Measurements from ENCODE around the gene KANTR. TPM values are rescaled to one million over a fixed set of nuclear protein-coding genes. Genes with fewer than 3 reads are reported as not detected.

The KANTR gene
- total RNA-seq, 2 experiments from 2014 or later = 26.2 to 28.3 TPM

- Histone ChIP-seq H2AFZ (ENCODE audit: low read length) (no peak overlapping the region), H3K27ac (ENCODE audit: low read depth, low read length, poor library complexity, severe bottlenecking) (no peak overlapping the region), H3K4me3 (ENCODE audit: low read depth, low read length, poor library complexity, severe bottlenecking) (no peak overlapping the region), H3K9me2 (ENCODE audit: insufficient read depth, low read length) (no peaks in the 10 kb centered on the region), H3K9me3 (ENCODE audit: low read length) (no peaks in the 10 kb centered on the region), H3K79me2 (ENCODE audit: insufficient read depth, low read depth, low read length) (peaks cover 11% of the 10 kb centered on the region; the same call in 1 of the 2 replicates), H3K4me2 (ENCODE audit: low read length) (no peak overlapping the region), H3K36me3 (ENCODE audit: insufficient read depth, low read length) (peaks cover 28% of the 10 kb centered on the region), H4K20me1 (ENCODE audit: insufficient read depth, low read length) (peaks cover 5% of the 10 kb centered on the region; the same call in 1 of the 2 replicates), H3K4me1 (ENCODE audit: insufficient read depth, low read length, poor library complexity, severe bottlenecking) (peaks cover 14% of the 10 kb centered on the region)
- TF ChIP-seq EZH2phosphoT487 (IDR thresholded peaks at IDR 0.05; ENCODE audit: borderline replicate concordance, low read depth, low read length) = no peak
- TF ChIP-seq, protein P1, sequence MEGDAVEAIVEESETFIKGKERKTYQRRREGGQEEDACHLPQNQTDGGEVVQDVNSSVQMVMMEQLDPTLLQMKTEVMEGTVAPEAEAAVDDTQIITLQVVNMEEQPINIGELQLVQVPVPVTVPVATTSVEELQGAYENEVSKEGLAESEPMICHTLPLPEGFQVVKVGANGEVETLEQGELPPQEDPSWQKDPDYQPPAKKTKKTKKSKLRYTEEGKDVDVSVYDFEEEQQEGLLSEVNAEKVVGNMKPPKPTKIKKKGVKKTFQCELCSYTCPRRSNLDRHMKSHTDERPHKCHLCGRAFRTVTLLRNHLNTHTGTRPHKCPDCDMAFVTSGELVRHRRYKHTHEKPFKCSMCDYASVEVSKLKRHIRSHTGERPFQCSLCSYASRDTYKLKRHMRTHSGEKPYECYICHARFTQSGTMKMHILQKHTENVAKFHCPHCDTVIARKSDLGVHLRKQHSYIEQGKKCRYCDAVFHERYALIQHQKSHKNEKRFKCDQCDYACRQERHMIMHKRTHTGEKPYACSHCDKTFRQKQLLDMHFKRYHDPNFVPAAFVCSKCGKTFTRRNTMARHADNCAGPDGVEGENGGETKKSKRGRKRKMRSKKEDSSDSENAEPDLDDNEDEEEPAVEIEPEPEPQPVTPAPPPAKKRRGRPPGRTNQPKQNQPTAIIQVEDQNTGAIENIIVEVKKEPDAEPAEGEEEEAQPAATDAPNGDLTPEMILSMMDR (conservative IDR thresholded peaks at IDR 0.05; ENCODE audit: low read length) = no peak
- no TSS peak for BruUV-seq (replicated peaks)
- ChIA-PET CTCF (ENCODE audit: unreplicated experiment) (no interaction called here), POLR2A (no interaction called here)
- intact Hi-C loops (cut with micrococcal nuclease; ENCODE audit: unreplicated experiment) = no loop called here
- no peak for DNase-seq (ENCODE audit: low spot score)
Observed at GRCh38 chrX:53084043-53084570, 9.8 kb upstream of the KANTR start.

DNA sequence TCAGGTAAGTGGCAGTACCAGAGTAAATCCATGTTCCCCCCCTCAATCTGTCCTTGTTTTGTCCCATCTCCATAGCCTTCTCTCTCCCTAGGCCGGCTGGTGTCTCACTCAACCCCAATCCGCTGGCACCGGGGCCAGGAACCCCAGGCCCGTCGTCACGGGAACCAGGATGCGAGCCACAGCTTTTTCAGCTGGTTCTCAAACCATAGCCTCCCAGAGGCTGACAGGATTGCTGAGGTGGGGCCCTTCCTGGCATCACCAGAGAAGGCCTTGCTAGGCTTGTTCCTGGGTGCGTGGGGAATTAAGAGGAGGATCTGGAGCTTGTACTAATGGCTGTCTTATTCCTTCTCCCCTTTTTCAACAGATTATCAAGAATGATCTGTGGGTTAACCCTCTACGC is 9.1 kb upstream of the KANTR start:
- no peak overlapping the region for H3K4me2 ChIP-seq (ENCODE audit: low read length)
- no peak overlapping the region for H2AFZ ChIP-seq (ENCODE audit: low read length)
- H3K27ac ChIP-seq (ENCODE audit: low read depth, low read length, poor library complexity, severe bottlenecking) = no peak overlapping the region
- H3K36me3 ChIP-seq (ENCODE audit: insufficient read depth, low read length) = peaks cover 28% of the 10 kb centered on the region
- TF ChIP-seq EZH2phosphoT487 (IDR thresholded peaks at IDR 0.05; ENCODE audit: borderline replicate concordance, low read depth, low read length) = no peak
- TF ChIP-seq, protein P1 (conservative IDR thresholded peaks at IDR 0.05; ENCODE audit: low read length) = no peak
- H3K79me2 ChIP-seq (ENCODE audit: insufficient read depth, low read depth, low read length) = peaks cover 11% of the 10 kb centered on the region; the same call in 1 of the 2 replicates
- H3K4me3 ChIP-seq (ENCODE audit: low read depth, low read length, poor library complexity, severe bottlenecking) = no peak overlapping the region
- ChIA-PET POLR2A (no interaction called here), CTCF (ENCODE audit: unreplicated experiment) (no interaction called here)
- intact Hi-C loops (cut with micrococcal nuclease; ENCODE audit: unreplicated experiment) = no loop called here
- H4K20me1 ChIP-seq (ENCODE audit: insufficient read depth, low read length) = peaks cover 5% of the 10 kb centered on the region; the same call in 1 of the 2 replicates
- H3K9me2 ChIP-seq (ENCODE audit: insufficient read depth, low read length) = no peaks in the 10 kb centered on the region
- H3K4me1 ChIP-seq (ENCODE audit: insufficient read depth, low read length, poor library complexity, severe bottlenecking) = peaks cover 14% of the 10 kb centered on the region
- no peaks in the 10 kb centered on the region for H3K9me3 ChIP-seq (ENCODE audit: low read length)
- DNase-seq (ENCODE audit: low spot score) = no peak
- BruUV-seq (replicated peaks) = no TSS peak

GRCh38 chrX:53085661-53086229 is 8.2 kb upstream of the KANTR start:
- intact Hi-C loops (cut with micrococcal nuclease; ENCODE audit: unreplicated experiment) = no loop called here
- Histone ChIP-seq H3K9me2 (ENCODE audit: insufficient read depth, low read length) (no peaks in the 10 kb centered on the region), H3K4me2 (ENCODE audit: low read length) (no peak overlapping the region), H4K20me1 (ENCODE audit: insufficient read depth, low read length) (peaks cover 5% of the 10 kb centered on the region; the same call in 1 of the 2 replicates), H2AFZ (ENCODE audit: low read length) (no peak overlapping the region), H3K4me1 (ENCODE audit: insufficient read depth, low read length, poor library complexity, severe bottlenecking) (peaks cover 13% of the 10 kb centered on the region), H3K4me3 (ENCODE audit: low read depth, low read length, poor library complexity, severe bottlenecking) (no peak overlapping the region), H3K79me2 (ENCODE audit: insufficient read depth, low read depth, low read length) (peaks cover 11% of the 10 kb centered on the region; the same call in 1 of the 2 replicates), H3K27ac (ENCODE audit: low read depth, low read length, poor library complexity, severe bottlenecking) (no peak overlapping the region), H3K36me3 (ENCODE audit: insufficient read depth, low read length) (peaks cover 28% of the 10 kb centered on the region), H3K9me3 (ENCODE audit: low read length) (no peaks in the 10 kb centered on the region)
- CTCF ChIA-PET (ENCODE audit: unreplicated experiment) = no interaction called here
- DNase-seq (ENCODE audit: low spot score) = no peak
- TF ChIP-seq EZH2phosphoT487 (IDR thresholded peaks at IDR 0.05; ENCODE audit: borderline replicate concordance, low read depth, low read length) = no peak
- TF ChIP-seq, protein P1 (conservative IDR thresholded peaks at IDR 0.05; ENCODE audit: low read length) = no peak
- TSS peak; percentile 81 for BruUV-seq (replicated peaks)
- POLR2A ChIA-PET = no interaction called here
